Activated naive CD8-positive, alpha-beta T cell treated with anti-CD3 and anti-CD28 coated beads, Interleukin-2, amount 10 ng/mL, durations not matched to agents 7 days and 5 days (primary cell): ENCODE data around the gene PTBP3. TPM values are rescaled to one million over a fixed set of nuclear protein-coding genes. Genes with fewer than 3 reads are reported as not detected.
"Not testable (repeated sequence)": the region's sequence is repeated elsewhere in the genome, so short reads cannot be mapped to it uniquely, and the experiment has no call there.

Experiments
- ATAC-seq: fragments of 150-1000 bp; cut with Tn5 transposase; one replicate; pipeline ENCODE4 v1.10.0; 2021; ENCODE audit warnings: low read depth, moderate library complexity
- POLR2A ChIA-PET: fragments of 350-600 bp; sonication (Branson Sonifier 250); formaldehyde crosslinking; loops from one replicate; lab custom pipeline; 2021; ENCODE audit warnings: antibody characterized with exemption; lab: Charles Lee
- DNase-seq: peaks from one replicate; pipeline ENCODE4 v3.0.0; 2021
- H3K27ac Mint-ChIP-seq: one replicate; pipeline ENCODE4 v1.8.0; 2022; ENCODE audit warnings: mild to moderate bottlenecking, mixed read lengths
- H3K27me3 Mint-ChIP-seq: one replicate; pipeline ENCODE4 v1.8.0; 2022; ENCODE audit warnings: mild to moderate bottlenecking, moderate library complexity, mixed read lengths
- H3K36me3 Mint-ChIP-seq: one replicate; pipeline ENCODE4 v1.8.0; 2021; ENCODE audit warnings: mild to moderate bottlenecking, mixed read lengths
- H3K4me1 Mint-ChIP-seq: one replicate; pipeline ENCODE4 v1.8.0; 2021; ENCODE audit warnings: mixed read lengths
- H3K4me3 Mint-ChIP-seq: one replicate; pipeline ENCODE4 v1.8.0; 2022; ENCODE audit warnings: mild to moderate bottlenecking, moderate library complexity, mixed read lengths
- H3K9me3 Mint-ChIP-seq: one replicate; pipeline ENCODE4 v1.8.0; 2021; ENCODE audit warnings: mixed read lengths
- total RNA-seq, 2 experiments: library from RNA; stranded (reverse); gene quantifications; one replicate each; pipeline ENCODE4 v1.2.3, GENCODE V29; 2021

The PTBP3 gene
- total RNA-seq, 2 experiments from 2014 or later = 144 to 155 TPM

DNA sequence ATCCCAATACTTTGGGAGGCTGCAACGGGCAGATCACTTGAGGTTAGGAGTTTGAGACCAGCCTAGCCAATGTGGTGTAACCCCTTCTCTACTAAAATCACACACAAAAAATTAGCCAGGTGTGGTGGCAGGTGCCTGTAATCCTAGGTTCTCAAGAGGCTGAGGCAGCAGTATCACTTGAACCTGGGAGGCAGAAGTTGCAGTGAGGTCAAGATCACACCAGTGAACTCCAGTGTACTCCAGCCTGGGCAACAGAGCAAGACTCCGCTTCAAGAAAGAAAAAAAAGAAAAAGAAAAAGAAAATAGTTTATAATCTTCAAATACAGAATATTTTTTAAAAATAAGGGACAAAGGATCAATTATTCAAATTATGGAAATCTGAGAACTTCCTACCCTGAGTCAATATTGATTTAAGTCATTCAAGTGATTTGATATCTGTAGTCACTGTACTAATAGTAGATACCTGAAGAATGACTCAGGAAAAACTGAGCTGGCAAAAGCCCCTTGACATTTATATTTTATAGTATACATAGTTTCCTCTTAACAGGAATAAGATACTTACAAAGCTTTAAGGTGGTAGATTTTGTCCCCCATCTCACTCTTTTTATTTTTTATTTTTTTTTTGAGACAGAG lies 61.8 kb downstream of the PTBP3 start:
- H3K36me3 Mint-ChIP-seq = peaks cover 34% of the 10 kb centered on the region
- DNase-seq = no peak
- no peaks in the 10 kb centered on the region for H3K27me3 Mint-ChIP-seq
- no peak for ATAC-seq
- no peak overlapping the region for H3K4me3 Mint-ChIP-seq
- peaks cover 12% of the 10 kb centered on the region for H3K4me1 Mint-ChIP-seq
- H3K27ac Mint-ChIP-seq = no peak overlapping the region
- POLR2A ChIA-PET = no interaction called here
- H3K9me3 Mint-ChIP-seq = no peaks in the 10 kb centered on the region

DNA sequence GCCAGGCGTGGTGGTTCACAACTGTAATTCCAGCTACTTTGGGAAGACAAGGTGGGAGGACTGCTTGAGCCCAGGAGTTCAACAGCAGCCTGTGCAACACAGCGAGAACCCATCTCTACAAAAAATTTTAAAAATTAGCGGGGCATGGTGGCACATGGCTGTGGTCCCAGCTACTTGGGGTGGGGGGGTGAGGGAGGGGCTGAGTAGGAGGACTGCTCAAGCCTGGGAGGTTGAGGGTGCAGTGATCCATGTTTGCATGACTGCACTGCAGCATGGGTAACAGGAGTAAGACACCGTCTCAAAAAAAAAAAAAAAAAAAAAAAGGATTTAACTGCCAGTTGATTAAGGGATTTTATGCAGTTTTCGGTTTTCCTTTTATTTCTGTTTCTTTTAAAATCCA lies 65.0 kb downstream of the PTBP3 start:
- ATAC-seq (no peak), DNase-seq (no peak)
- no peak overlapping the region for H3K4me3 Mint-ChIP-seq
- no peak overlapping the region for H3K27ac Mint-ChIP-seq
- POLR2A ChIA-PET = no interaction called here
- H3K36me3 Mint-ChIP-seq = peaks cover 33% of the 10 kb centered on the region
- no peaks in the 10 kb centered on the region for H3K9me3 Mint-ChIP-seq
- H3K4me1 Mint-ChIP-seq = peaks cover 5% of the 10 kb centered on the region
- H3K27me3 Mint-ChIP-seq = no peaks in the 10 kb centered on the region

DNA sequence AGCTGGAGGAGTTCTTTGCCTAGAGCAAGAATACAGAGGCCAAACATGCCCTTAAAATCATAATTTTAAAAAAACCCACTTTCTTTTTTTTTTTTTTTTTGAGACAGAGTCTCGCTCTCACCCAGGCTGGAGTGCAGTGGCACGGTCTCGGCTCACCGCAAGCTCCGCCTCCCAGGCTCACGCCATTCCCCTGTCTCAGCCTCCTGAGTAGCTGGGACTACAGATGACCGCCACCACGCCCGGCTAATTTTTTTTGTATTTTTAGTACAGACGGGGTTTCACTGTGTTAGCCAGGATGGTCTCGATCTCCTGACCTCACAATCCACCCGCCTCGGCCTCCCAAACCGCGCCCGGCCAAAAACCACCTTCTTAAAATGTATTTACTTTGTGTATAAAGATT lies 66.3 kb downstream of the PTBP3 start:
- ATAC-seq = not testable (repeated sequence)

DNA sequence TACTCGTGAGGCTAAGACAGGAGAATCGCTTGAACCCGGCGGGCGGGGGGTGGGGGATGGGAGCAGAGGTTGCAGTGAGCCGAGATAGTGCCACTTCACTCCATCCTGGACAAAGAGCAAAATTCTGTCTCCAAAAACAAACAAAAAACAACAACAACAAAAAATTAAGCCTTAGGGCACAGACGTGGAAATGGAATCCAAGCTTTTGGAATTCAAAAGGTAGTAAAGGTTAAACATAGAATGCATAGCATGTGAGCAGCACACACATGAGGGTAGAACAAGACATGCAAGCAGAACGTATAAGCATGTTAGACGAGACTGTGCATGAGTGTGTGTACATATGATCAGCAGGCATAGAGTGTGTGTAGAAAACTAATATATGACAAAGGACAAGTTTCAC lies 68.0 kb downstream of the PTBP3 start:
- H3K4me3 Mint-ChIP-seq = no peak overlapping the region
- H3K9me3 Mint-ChIP-seq = no peaks in the 10 kb centered on the region
- peaks cover 9% of the 10 kb centered on the region for H3K4me1 Mint-ChIP-seq
- H3K27ac Mint-ChIP-seq = no peak overlapping the region
- peaks cover 46% of the 10 kb centered on the region for H3K36me3 Mint-ChIP-seq
- ATAC-seq (no peak), DNase-seq (no peak)
- POLR2A ChIA-PET = no interaction called here
- no peaks in the 10 kb centered on the region for H3K27me3 Mint-ChIP-seq

More for the DNA sequence above, 66.3 kb downstream of the PTBP3 start:
- H3K4me1 Mint-ChIP-seq, H3K27me3 Mint-ChIP-seq, DNase-seq, H3K9me3 Mint-ChIP-seq, H3K27ac Mint-ChIP-seq, H3K4me3 Mint-ChIP-seq: not testable (repeated sequence)
- H3K36me3 Mint-ChIP-seq = peaks cover 38% of the 10 kb centered on the region
- POLR2A ChIA-PET = interaction anchor here (0.8 to 0.9 kb wide), 2 partner anchors 22 to 66 kb away, joined by 3 to 4 read pairs; partner anchors contain the start of gene PTBP3

DNA sequence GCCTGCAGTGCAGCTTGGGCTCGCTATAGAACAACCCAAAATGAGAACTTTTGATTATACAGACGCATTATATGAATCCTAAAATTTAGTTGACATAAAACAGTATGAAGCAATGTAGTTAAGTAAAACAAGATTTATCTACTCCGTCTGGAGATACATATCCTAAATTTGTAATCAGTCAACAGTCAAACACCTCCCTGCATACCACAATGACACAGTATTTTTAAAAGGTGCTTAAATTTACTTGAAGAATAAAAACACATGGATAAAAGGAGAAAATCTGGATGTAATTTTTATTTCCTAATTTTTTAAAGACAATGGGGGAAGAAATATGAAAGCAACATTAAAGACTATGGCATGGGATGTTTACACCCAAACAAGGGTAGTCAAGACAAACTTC lies 70.8 kb downstream of the PTBP3 start:
- Mint-ChIP-seq H3K27ac (no peak overlapping the region), H3K27me3 (no peaks in the 10 kb centered on the region), H3K4me1 (peaks cover 9% of the 10 kb centered on the region), H3K9me3 (no peaks in the 10 kb centered on the region), H3K4me3 (no peak overlapping the region), H3K36me3 (peaks cover 55% of the 10 kb centered on the region)
- DNase-seq (no peak), ATAC-seq (no peak)
- POLR2A ChIA-PET = no interaction called here

DNA sequence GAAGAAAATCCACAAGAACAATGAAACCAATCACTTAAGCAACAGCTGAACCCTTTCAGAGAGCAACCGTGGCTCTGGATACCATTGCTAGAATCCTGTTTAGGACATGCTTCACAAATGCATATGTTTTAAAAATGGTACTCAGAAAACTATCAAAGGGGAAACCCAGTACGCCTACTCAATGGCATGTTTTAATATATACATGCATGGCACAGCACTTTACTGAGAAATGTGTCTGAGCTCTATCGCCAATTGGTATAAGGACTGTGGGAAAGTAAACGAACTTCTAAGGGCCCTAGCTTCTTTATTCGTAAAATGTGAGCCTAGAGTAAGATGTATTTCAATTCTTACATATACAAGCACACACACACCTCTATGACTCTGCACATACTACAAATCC lies 72.3 kb downstream of the PTBP3 start:
- no peak for ATAC-seq
- DNase-seq = no peak
- Mint-ChIP-seq H3K4me3 (no peak overlapping the region), H3K36me3 (peaks cover 53% of the 10 kb centered on the region), H3K27me3 (no peaks in the 10 kb centered on the region), H3K9me3 (no peaks in the 10 kb centered on the region), H3K27ac (no peak overlapping the region), H3K4me1 (peaks cover 9% of the 10 kb centered on the region)
- POLR2A ChIA-PET = no interaction called here

DNA sequence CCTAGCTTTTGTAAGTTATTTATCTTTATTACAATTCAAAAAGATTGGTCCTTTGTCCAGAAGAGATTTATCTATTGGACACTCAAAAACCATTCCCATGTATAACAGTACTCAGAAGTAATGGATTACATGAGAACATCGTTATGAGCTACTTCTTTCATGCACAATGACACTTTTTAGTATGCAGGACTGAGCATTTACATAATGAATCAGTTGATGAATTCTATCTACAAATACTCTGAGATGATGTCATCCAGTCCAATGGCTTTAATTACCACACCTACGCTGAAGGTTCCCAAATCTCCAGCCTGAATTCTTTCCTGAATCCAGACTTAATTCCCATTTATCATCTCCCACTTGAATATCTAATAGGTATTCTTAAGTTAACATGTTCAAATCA lies 75.3 kb downstream of the PTBP3 start:
- Mint-ChIP-seq H3K27me3 (no peaks in the 10 kb centered on the region), H3K27ac (no peak overlapping the region)
- POLR2A ChIA-PET = no interaction called here

DNA sequence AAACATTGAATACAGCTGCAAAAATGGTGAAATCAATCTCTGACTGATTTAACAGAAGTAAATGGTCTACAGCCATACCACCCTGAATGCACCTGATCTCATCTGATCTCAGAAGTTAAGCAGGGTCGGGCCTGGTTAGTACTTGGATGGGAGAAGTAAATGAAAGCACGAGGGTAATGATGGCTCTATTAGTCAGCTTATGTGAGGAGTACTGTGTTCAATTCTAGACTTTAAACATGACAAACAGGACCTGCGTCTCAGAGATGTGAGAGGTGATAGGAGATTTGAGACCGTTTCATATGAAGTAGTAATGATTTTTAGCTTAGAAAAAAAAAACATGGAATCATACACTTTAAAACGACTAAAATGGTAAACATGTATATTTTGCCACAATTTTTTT lies 81.2 kb downstream of the PTBP3 start:
- DNase-seq (no peak), ATAC-seq (no peak)
- peaks cover 14% of the 10 kb centered on the region for H3K4me1 Mint-ChIP-seq
- no peak overlapping the region for H3K27ac Mint-ChIP-seq
- H3K4me3 Mint-ChIP-seq = no peak overlapping the region
- peaks cover 38% of the 10 kb centered on the region for H3K36me3 Mint-ChIP-seq
- no peaks in the 10 kb centered on the region for H3K9me3 Mint-ChIP-seq
- no peaks in the 10 kb centered on the region for H3K27me3 Mint-ChIP-seq
- POLR2A ChIA-PET = no interaction called here

More for the DNA sequence above, 75.3 kb downstream of the PTBP3 start:
- H3K4me1 Mint-ChIP-seq = peaks cover 3% of the 10 kb centered on the region
- peaks cover 48% of the 10 kb centered on the region for H3K36me3 Mint-ChIP-seq
- ATAC-seq (no peak), DNase-seq (no peak)
- no peak overlapping the region for H3K4me3 Mint-ChIP-seq
- no peaks in the 10 kb centered on the region for H3K9me3 Mint-ChIP-seq

DNA sequence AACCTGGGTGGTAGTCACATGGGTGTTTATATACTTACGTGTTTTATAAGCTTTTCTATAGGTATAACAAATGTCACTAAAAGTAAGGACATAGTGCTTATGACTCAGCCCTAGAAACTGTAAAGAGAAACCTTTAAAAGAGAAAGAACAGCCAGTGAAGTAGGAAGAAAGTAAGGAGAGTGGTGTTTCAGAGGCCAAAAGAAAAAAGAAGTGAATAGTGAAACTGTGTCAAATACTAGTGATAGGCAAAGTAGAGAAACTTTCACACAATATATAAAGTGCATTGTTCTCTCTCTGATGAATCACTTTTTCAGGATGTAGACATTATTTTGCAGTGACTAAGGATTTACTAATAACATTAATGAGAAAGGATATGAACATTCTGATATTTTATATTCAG lies 84.1 kb downstream of the PTBP3 start:
- Mint-ChIP-seq H3K4me1 (peaks cover 14% of the 10 kb centered on the region), H3K4me3 (no peak overlapping the region), H3K27me3 (no peaks in the 10 kb centered on the region), H3K36me3 (peaks cover 46% of the 10 kb centered on the region), H3K9me3 (no peaks in the 10 kb centered on the region), H3K27ac (no peak overlapping the region)
- DNase-seq (no peak), ATAC-seq (peak; percentile 36)
- POLR2A ChIA-PET = no interaction called here

DNA sequence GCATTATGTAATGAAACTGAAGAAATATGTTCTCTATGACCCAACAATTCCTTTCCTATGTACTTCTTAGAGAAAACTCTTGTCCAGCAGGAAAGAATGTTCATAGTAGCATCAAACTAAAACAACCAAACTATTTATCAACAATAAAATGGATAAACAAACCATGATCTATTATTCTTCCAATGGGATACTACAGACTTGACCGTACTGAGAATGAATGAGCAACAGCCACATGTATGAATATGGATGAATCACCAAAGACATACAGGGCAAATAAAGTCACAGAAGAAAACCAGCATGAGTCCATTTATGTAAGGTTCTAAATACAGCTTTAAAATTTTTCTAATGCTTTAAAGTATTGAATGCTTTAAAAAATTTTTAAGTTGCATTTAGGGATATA lies 84.7 kb downstream of the PTBP3 start:
- H3K4me3 Mint-ChIP-seq = no peak overlapping the region
- POLR2A ChIA-PET = no interaction called here
- H3K27me3 Mint-ChIP-seq = no peaks in the 10 kb centered on the region
- peaks cover 15% of the 10 kb centered on the region for H3K4me1 Mint-ChIP-seq
- H3K36me3 Mint-ChIP-seq = peaks cover 46% of the 10 kb centered on the region
- H3K27ac Mint-ChIP-seq = no peak overlapping the region
- ATAC-seq (no peak), DNase-seq (no peak)
- no peaks in the 10 kb centered on the region for H3K9me3 Mint-ChIP-seq

DNA sequence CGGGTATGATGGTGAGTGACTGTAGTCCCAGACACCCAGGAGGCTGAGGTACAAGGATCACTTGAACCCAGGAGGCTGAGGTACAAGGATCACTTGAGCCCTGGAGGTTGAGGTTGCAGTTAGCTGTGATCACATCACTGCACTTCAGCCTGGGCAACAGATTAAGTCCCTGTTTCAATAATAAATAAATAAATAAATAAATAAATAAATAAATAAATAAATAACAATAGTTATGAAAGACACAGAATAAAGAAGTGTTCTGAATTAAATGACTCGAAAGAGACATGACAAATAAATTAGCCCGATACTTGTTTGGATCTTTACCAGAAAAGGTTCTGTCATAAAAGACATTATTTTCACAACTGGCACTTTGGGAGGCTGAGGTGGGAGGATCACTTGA lies 86.3 kb downstream of the PTBP3 start:
- POLR2A ChIA-PET = no interaction called here
- H3K4me1 Mint-ChIP-seq = peaks cover 15% of the 10 kb centered on the region
- ATAC-seq (no peak), DNase-seq (no peak)
- H3K4me3 Mint-ChIP-seq = no peak overlapping the region
- H3K36me3 Mint-ChIP-seq = peaks cover 44% of the 10 kb centered on the region
- H3K27ac Mint-ChIP-seq = no peak overlapping the region
- H3K9me3 Mint-ChIP-seq = no peaks in the 10 kb centered on the region
- H3K27me3 Mint-ChIP-seq = no peaks in the 10 kb centered on the region

DNA sequence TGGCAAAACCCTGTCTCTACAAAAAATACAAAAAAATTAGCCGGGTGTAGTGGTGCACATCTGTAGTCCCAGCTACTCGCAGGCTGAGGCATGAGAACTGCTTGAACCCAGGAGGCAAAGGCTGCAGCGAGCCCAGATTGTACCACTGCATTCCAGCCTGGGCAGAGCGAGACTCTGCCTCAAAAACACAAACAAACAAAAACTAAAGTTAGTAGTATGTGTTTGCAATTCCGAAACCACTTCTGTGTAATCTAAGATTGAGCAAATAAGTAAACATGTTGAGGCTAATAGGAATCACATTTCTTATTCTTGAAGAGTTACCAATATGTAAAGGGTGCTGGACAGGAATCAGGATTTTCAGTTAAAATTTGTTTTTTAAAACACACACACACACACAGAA lies 88.3 kb downstream of the PTBP3 start:
- Mint-ChIP-seq H3K4me1 (peaks cover 17% of the 10 kb centered on the region), H3K27ac (no peak overlapping the region), H3K36me3 (peaks cover 37% of the 10 kb centered on the region), H3K9me3 (no peaks in the 10 kb centered on the region), H3K27me3 (no peaks in the 10 kb centered on the region), H3K4me3 (no peak overlapping the region)
- POLR2A ChIA-PET = no interaction called here
- DNase-seq (no peak), ATAC-seq (no peak)

DNA sequence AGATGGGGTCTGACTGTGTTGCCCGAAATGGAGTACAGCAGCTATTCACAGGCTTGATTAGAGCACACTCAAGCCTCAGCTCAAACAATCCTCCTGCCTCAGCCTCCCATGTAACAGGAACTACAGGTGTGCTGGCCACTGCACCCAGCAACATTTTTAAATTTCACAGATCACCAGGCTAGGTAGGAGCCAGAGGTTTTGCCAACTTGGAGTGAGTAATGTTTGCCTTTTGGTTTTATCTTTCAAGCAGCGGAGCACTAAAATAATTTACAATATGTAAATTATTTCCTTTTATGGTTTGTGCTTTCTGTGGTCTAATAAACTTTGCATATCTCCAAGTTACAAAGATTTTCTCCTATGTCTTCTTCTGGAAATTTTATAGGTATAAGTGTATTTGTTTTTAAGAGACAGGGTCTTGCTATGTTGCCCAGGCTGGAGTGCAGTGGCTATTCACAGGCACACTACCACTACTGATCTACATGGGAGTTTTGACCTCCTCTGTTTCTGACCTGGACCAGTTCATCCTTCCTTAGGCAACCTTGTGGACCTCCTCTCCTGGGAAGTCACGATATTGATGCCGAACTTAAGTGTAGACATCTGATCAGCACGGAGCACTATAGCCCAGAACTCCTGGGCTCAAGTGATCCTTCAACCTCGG lies 91.1 kb downstream of the PTBP3 start:
- Mint-ChIP-seq H3K4me1 (peaks cover 8% of the 10 kb centered on the region), H3K27me3 (no peaks in the 10 kb centered on the region), H3K27ac (no peak overlapping the region), H3K4me3 (no peak overlapping the region), H3K9me3 (no peaks in the 10 kb centered on the region), H3K36me3 (peaks cover 41% of the 10 kb centered on the region)
- POLR2A ChIA-PET = no interaction called here
- DNase-seq = no peak
- no peak for ATAC-seq

DNA sequence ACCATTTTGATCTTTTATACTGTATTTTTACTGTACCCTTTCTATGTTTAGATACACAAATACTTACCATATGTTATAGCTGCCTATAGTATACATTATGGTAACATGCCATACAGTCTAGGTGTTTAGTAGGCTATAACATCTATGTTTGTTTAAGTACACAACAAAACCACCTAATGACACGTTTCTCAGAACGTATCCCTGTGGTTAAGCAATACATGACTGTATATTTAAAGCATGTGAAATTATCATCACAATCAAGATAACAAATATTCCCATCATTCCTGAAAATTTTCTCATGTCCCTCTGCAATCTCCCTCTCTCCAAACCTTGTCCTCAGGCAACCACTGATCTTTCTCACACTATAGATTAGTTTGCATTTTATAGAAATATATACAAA lies 91.9 kb downstream of the PTBP3 start:
- no peak overlapping the region for H3K27ac Mint-ChIP-seq

More for the DNA sequence above, 91.9 kb downstream of the PTBP3 start:
- Mint-ChIP-seq H3K4me3 (no peak overlapping the region), H3K36me3 (peaks cover 36% of the 10 kb centered on the region), H3K4me1 (peaks cover 8% of the 10 kb centered on the region), H3K9me3 (no peaks in the 10 kb centered on the region), H3K27me3 (no peaks in the 10 kb centered on the region)
- POLR2A ChIA-PET = no interaction called here
- no peak for DNase-seq
- no peak for ATAC-seq
